ENCODE results near the gene AUTS2. TPM values are rescaled to one million over a fixed set of nuclear protein-coding genes. Genes with fewer than 3 reads are reported as not detected.
"Not testable (repeated sequence)": the region's sequence is repeated elsewhere in the genome, so short reads cannot be mapped to it uniquely, and the experiment has no call there.

AUTS2 gene
- total RNA-seq, 1 donor from 2014 or later: 119 TPM

DNA sequence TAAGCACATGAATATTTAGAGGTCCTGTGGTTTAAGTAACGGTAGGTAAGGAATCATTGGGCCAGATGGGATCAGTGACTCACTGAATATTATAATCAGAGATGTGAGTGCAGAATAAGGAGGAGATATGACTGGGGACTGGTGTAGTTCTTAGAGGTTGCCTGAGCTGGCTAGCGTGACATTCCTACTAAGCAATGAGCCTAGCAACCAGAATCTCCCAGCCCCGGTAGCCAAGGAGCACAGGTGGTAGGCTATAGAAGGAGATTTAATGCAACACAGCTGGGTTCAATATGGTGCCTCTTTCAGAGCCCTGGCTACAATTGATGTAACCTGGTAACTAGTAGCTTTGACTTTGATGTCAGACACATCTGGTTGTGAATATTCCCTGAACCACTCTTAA is 641.6 kb downstream of the AUTS2 start:
- no peak for DNase-seq (ENCODE audit: low spot score)

DNA sequence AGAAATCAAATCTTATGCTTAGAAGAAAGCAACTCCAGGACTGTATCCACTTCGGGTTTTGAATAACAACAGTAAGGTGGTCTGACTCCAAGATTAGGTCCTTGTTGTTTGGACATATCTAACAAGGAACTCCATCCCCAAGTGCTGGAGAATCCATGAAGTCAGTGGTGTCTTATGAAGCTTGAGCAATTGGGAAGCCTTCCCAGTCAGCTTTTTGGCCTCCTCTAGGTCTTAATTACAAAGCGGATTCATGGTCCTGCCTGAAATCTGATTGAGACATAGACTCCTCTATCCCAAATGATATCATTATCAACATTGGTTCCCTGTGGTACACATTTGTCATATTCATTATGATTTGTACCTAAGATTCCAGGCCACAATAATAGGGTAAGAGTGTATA is 642.6 kb downstream of the AUTS2 start:
- no peak for DNase-seq (ENCODE audit: low spot score)

DNA sequence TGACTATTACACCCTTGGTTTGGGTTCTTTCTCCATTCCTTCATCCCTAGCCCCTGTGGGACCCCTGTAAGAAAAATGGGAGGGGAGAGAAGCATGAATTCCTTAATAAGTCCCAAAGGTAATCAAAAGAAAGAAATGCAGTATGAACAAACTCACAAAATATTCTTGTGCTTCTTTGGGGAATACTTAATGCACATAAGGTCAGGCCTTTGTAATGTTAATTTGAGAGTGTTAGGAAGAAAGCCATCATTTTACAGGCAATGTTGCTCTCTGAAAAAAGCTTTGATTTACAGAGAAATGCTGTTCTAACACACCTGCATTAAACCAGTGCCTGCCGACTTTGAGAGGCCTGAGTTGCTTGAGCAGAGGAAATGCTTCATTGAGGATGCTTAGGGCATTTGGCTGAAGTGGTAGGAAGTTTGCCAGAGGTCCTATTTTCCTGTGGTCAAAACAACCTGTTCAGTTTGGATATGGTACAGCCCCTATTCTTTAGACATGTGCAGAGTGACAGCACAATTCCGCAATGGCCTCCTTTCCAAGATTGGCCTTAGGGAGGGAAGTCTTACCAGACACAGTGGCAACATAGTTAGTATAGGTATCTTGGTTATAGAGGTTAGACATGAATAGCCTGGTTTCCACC is 643.4 kb downstream of the AUTS2 start:
- DNase-seq (ENCODE audit: low spot score): no peak

DNA sequence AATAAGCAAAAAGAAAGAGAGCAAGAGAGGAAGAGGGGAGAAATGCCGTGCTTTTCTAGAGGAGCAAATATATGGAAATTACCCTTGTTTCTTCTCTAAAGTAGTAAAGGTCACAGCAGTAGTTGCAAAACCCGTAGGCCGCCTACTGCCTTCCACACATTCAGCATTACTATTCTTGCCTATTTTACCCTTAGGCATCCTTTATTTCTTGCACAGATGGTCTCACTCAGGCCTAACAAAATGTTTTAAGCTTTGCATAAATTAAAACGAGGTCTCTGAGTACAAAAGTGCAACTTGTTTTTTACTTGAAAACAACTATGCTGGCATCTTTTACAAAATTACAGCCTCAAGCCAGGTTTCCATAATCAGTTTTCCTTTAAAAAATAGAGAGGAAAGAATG is 644.6 kb downstream of the AUTS2 start:
- no peak for DNase-seq (ENCODE audit: low spot score)

DNA sequence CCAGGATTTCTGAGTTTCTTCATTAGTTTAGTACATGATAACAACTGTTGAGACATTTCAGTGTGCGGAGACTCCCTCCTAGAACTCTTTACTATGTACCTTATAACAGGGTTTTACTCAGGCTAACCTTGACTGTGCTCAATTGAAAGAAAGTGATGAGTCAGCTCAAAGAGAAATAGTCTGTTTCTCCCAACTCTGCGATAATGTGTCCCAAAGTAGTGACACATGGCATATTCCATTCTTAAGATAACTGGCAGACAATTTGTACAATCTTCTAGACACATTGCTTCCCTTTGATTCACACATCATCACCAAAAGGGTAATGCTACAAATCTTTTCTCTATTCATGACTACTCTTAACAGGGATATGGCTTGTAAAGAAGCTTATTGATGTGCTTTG is 645.2 kb downstream of the AUTS2 start:
- no peak for DNase-seq (ENCODE audit: low spot score)

DNA sequence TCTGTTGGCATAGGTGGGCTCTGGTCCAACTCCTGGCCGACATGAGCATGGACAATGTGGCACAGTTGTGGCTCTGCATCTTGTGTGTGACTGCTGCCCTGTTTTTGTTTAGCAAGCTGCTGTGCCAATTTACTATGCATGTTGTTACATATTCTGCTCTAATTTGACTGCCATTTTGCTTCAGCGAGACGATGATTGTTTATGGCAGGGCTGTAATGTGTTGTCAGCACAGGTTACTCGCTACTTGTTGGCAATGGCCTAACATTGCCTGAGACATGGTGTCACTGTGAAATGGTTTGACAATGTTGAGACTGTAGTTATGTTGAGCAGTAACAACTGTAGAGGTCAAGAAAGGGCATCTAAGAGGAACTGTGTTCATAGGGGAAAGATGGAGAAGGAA is 659.6 kb downstream of the AUTS2 start:
- DNase-seq (ENCODE audit: low spot score): no peak

DNA sequence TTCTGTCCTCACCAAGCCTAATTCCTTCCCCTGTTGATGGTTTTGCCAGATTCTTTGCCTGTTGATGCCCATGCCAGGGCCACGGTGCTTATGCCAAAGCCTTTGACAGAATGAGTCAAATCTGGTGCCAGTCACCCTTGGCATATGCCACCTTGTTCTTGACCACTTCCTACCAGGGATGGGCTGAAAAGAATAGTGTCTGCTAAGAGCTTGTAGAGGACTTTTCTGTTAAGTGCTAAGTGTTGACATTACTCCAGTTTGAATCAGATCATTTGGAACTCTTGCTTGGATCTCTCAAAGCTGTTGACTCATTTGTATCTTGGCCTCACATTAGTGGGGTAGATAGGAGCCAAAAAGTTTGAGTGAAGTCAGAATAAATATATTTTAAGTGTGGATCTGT is 661.2 kb downstream of the AUTS2 start:
- no peak for DNase-seq (ENCODE audit: low spot score)

DNA sequence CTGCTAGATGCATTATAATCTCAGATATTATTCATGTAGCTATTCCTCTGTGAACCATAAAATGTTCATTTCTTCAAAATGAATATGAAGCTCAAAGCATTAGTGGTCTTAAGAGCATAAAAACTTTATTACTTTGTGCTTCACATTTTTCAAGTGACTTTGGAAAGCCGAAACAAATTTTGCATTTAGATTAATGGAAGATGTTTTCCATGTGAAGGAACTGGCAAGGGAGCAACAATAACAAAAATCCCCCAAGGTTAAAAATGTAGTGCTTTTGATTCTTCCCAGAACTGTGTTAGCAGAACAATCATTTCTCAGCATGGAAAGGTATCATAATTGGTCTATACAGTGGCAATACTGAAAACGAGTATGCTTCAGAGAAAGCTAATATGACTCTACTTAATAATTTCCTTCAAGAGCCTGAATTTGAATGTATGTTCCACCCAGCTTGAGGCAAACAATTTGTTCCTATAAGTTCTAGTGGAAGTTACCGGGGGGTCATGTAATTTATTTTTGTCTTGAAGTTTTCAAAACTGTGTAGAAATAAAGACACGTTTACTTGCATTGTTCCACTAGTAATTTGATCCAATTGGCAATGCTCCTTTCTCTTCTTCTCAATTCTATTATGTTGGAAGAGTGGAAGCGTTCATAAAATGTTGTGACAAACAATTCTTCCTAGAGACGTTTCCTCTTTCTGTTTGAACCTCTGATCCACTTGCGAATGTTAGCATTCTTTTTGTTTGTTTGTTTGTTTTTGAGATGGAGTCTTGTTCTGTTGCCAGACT is 665.4 kb downstream of the AUTS2 start:
- no peak for DNase-seq (ENCODE audit: low spot score)

DNA sequence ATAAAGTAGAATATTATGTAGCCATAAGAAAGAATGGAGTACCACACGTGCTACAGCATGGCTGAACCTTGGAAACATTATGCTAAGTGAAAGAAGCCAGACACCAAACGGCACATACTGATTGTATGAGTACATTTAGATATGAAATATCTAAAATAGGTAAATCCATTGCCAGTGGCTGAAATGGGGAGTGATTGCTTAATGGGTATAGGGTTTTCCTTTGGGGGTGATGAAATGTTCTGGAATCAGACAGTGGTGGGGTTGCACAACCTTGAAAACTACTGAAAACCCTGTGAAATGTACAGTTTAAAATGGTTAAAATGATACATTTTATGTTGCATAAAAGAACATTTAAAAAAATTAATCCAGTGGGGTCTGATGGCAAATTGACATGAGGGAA is 667.9 kb downstream of the AUTS2 start:
- DNase-seq (ENCODE audit: low spot score): no peak

DNA sequence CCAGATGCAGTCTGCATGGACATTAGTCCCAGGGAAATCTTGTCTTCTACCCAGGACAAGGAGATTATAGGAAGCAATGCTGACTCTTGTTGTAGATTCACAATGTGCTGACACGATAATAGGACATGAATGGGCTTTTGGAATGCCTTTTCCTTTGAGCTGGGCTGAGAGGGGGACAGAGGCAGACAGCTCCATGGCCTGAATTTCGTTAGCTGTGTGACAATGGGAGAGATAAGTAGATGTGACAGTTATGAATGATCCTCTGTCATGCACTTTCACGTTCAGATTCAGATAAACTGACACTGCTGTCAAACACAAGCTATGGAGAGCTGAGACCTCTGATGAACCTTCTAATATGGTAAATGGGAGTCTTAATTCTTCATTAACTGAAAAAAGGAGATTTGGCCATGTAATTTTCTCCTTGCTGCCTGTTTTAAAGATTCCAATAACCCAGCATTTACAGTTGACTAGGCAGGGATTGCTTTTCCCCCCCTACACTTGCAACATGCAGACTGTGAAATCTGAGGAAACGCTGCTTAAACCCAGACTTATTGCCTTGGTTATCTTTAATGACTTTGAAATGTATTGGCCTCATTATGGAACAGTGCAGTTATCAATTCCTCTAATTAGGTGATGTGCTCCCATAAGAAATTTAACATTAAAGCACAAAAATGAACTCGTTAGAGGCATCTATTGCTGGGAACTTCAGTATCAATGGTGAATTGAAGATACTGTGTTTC is 669.3 kb downstream of the AUTS2 start:
- no peak for DNase-seq (ENCODE audit: low spot score)

DNA sequence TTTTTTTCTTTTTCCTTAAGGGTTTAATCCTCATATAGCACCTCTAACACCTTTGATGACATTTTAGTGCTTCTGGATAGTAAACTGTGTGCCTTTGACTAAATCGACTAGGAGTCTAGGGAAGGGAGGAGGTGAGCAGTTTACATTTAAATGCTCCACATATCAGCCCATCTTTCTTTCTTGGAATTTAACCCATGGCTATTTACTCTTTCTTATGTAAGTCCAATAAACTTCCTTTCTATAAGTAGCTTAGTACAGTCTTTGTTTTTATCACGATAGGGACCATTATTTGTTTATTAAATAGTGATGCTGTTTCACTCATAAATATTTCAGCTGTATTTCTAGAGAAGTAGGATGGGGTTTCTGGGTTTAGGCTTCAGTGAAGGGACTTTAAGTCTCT is 669.9 kb downstream of the AUTS2 start:
- DNase-seq (ENCODE audit: low spot score): no peak

DNA sequence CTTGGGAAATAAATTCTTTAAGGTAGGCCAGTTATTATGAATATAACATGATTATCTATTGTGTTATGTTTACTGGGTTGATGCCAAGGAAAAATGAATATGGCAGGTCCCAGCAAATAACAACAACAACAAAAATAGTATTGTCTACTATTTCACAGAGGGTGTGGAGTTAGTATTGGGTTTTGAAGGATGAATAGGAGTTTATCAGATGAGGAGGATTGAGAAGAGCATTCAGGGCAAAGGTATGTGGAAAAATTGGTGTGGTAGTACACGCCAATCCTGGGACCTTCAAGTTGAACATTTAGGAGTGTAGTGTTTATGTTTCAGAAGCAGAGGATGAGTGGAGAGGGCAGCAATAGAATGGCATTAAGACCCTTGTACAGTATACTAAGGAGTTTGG is 671.9 kb downstream of the AUTS2 start:
- DNase-seq (ENCODE audit: low spot score): no peak

DNA sequence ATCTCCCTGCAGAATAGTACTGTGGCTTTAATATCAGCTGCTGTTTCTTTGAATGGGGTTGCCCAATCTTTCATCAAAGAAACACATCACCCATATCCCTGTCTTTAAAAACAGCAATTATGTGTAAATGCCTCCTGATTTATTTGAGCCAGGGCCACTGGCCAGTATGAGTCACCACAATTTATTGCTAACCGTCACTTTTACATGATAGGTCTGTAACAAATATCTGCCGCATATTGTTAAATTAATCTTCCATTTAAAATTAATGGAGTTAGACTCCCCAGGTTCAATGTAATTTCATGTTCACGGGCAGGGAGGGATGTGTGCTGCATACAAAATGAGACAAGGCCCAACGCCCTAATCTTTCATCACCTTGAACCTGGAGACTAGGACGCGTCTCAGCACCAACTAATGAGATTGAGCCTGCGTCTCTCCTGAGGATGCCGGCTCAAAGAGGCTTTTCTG is 673.4 kb downstream of the AUTS2 start:
- DNase-seq (ENCODE audit: low spot score): no peak

DNA sequence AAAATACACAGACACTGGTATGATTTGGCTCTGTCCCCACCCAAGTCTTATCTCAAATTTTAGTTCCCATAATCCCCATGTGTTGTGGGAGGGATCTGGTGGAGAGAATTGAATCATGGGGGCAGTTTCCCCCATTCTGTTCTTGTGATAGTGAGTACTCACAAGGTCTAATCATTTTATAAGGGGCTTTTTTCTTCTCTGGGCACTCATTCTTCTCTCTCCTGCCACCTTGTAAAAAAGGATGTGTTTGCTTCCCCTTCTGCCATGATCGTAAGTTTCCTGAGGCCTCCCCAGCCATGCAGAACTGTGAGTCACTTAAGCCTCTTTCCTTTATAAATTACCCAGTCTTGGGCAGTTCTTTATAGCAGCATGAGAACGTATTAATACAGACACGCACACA is 677.3 kb downstream of the AUTS2 start:
- DNase-seq (ENCODE audit: low spot score): not testable (repeated sequence)

DNA sequence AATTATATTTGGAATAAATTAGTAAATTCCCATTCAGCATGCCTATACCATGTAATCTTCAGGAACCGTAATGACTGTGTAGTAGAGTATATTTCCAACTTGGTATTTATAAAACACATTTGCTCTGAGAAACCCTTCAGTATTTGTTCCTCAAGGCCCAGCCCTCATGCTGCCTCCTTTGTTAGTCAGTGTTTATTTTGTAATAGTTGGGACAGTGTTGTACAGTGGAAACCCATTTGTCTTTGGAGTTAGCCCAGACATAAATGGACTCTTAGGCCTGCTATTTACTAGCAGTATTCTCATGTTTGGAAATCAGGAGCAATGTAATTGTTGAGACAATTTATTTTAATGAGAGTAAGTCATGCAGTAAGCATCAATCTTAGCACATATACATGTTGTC is 686.9 kb downstream of the AUTS2 start:
- no peak for DNase-seq (ENCODE audit: low spot score)

DNA sequence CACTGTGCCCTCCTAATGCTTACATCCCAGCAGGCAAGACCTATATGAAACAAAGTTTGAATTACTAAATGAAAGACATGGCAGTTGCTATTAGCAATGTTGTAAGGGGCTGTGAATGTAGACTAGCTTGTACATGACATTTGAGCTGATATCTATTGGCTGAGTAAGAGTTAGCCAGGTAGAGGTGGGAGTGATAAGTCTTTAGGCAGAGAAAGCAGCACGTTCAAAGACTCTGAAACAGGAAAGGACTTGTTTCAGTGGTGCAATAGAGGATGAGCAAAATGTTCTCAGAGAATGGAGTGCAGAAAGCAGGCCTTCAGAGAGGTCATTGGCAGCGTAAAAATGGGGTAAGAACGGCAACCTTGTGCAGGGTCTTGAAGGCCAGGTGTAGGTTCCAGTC is 687.6 kb downstream of the AUTS2 start:
- DNase-seq (ENCODE audit: low spot score): no peak

DNA sequence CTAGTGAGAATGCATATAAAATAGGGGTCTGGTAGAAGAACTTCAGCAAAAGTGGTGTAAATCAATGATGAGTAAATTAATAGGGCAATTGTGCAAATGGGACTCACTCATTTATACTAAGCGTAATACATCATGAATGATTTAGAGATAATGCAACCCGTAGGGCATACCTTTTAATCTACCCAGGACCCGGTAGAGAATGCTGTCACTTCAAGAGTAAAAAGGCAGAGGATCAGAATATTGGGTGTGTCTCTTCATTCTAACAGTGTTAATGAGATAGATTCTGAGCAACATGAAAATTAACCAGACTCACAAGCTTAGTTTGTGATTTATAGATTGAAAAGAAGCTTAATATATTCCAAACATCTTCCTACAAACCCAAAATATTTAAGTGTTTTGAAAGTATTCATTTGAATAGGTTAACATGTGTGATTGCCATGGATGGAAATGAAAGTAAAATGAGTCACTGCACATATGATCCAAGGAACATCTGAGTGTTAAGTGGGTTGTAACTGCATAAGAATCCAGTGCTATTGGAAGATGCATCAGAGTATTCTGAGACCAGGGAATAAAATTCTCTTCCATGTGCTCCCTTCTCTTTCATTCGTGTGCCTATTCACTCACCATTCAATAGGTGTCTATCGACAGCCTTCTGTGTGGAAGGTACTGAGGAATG is 690.6 kb downstream of the AUTS2 start:
- DNase-seq (ENCODE audit: low spot score): no peak

DNA sequence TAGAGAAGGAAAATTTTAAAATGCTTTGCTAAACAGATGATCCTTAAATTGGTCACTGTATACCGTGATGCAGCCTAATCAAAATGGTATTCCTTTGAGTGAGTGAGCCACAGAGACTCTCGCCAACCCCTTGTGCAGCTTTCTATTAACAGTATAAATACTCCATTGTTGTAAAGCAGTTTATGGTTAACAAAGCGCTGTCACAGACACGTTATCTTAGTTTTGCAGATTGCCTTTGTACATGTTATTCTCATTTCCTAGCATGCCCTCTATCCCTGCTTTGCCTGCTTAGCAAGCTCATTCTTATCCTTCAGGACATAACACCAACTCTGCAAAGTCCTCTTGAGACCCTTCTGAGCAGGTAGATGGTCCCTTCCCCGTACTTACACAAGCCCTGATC is 694.4 kb downstream of the AUTS2 start:
- DNase-seq (ENCODE audit: low spot score): no peak

DNA sequence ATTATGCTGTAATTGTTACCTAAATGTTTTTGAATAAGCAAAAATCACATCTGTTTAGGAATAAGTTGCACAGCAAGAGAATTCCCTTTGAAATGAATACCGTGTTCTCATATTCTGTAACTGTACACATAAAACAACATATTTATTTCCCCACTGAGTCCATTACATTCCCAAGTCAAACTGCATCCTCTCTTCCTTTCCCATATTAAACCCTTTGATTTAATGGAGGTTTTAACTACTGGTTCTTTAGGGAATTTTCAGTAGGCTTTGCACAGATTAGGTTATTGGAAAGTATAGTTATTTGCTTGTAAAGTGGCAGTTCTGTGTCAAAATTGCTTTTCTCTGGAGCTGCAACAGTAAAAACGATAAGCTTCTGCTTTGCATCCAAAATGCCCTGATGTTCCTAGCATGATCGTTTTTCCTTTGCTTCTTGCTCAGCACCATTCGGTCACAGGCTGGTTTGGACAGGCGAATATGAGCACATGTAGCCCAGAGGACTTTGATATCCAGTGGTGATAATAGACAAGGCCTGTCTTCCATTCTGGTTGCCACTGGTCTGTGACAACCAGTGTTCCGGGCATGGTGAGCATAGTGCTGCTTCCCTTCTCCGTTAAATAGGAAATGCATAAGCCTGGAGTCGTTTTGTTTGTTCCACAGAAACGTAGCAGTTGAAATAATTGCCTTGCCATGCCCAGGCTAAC is 696.1 kb downstream of the AUTS2 start:
- no peak for DNase-seq (ENCODE audit: low spot score)

DNA sequence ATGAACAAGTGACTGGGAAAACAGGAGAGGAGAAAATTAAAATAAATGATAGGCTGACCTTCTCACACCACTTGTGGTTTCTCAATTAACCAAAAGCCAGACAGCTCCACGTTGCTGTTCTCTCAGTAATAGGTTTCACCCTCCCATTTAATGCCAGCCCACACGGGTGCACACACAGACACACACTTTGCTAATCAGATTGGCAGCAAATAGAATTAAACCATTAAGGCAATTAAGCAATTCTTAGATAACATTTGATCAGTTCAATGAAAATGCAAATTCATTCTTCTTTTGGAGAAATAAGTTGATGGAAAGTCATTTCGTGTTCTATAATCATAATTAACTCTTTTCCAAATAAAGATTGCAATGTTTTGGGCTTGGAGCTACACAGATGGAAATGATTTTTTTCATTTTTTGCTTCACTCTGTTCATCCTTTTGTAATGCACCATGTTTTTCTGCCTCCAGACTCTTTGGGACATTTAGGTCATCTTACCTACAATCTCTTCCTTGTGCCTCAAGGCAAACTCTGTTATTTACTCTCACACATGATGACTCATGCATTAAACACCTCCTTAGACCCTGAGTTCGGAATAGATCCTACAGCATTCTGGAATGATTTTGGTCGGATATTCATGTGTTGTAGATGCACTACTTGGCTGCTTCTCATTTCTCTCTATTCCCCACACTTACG is 700.7 kb downstream of the AUTS2 start:
- DNase-seq (ENCODE audit: low spot score): no peak

DNA sequence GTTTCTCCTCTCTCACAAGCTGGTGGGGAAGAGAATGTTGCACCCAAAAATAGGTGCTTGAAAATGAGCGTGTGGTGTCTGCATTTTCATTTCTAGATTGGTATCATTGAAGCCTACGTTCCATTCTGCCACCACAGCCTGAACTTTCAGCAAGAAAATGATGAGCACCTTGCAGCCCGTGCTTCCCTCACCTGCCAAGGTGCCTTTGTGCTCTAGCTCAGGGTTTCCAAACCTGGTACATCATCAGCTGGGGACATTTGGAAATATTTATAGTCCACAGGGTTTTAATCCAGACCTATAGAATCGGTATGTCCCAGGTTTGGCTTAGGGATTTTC is 701.2 kb downstream of the AUTS2 start:
- no peak for DNase-seq (ENCODE audit: low spot score)
